ENCODE results near the gene DMC1.

DNA sequence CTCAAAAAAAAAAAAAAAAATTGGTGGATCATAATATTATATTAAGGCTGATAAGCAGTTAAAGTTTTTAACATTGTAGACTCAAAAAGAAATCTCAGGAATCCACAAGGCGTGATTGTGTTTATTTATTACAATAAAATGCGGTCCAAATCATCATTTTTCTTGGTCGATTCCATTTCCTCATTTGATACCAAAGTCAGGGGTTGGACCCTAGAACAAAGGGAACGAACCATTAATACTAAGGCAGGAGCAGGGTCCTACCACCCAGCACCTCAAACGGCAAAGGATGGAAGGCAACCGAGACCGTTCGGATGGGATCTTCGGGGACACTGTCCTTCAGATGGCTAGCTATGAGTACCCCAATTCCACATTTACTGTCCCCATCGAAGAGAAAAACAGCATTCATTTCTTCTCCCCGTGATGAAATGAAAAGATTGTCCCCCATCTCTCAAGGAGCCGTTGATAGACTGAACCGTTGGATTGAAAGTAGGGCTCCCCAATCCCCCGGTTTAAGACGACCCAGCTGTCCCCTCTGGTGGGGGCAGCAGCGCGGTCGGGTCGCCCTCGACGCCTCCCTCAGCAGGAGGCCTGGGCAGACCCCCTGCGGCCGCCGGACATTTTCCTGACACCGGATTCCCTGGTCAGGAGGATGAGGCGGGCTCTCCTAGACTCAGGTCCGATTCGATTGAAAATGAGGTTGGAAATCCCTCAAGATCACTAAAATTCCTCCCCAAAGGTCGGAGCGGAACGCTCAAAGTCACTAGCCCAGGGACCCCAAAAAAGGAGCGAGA is 607 bp downstream of the DMC1 start:
- TF ChIP-seq CTCF (IDR thresholded peaks at IDR 0.05) (no peak), POLR2A (IDR thresholded peaks at IDR 0.05) (no peak)
